HG03439 (cell line): Measurements from ENCODE around the gene NCS1.

ENCODE experiments used
- ATAC-seq: cut with Tn5 transposase; IDR thresholded peaks from one replicate; pipeline ENCODE4 v1.9.1; 2021; ENCODE audit warnings: mild to moderate bottlenecking, moderate library complexity; ENCODE audit not compliant: unreplicated experiment

NCS1 gene

GRCh38 chr9:130211548-130212226, 39.5 kb downstream of the NCS1 start:
- ATAC-seq, result no peak

DNA sequence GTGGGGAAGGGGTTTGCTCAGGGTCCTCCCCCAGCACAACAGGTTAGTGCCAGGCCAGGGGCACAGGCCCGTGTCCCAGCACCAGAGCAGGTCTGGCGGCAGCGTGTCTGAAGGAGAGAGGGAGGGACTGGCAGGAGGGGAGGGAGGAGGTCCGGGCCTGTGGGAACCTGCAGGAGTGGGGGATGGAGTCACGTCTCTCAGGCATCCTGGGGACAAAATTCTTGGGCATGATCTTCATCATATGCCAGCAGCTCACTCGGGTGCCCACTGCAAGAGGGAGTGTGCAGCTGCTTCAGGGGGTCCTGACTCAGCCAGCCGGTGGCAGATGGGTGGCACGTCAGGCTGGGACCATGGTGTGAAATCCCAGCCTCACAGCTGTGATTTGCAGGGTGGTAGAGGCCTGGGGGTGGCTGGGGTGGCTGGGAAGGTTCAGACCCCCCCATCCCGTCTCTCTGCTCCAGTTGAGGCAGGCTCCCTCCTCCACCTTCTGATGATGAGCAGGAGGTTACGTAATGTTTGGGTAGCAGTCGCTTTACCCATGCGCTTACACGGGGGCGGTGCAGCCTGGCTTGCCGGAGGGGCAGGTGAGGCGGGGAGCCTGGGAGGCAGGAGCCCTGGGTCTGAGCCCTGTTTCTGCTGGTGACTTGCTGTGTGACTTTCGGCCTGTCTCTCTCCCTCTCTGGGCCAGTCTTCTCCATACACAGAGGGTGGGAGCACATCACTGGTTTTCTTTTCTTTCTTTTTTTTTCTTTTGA, 40.5 kb downstream of the NCS1 start:
- ATAC-seq, result no peak

GRCh38 chr9:130213911-130214761, 41.9 kb downstream of the NCS1 start:
- ATAC-seq, result no peak

- no peak for ATAC-seq
These were observed 42.7 kb downstream of the NCS1 start for GRCh38 chr9:130214776-130215340.

- no peak for ATAC-seq
These were observed 43.3 kb downstream of the NCS1 start for GRCh38 chr9:130215341-130216119.

GRCh38 chr9:130217838-130218237, 45.6 kb downstream of the NCS1 start:
- ATAC-seq, result no peak

GRCh38 chr9:130219661-130220096, 47.5 kb downstream of the NCS1 start:
- no peak for ATAC-seq

GRCh38 chr9:130220352-130220751, 48.1 kb downstream of the NCS1 start:
- no peak for ATAC-seq

GRCh38 chr9:130222833-130223232, 50.6 kb downstream of the NCS1 start:
- no peak for ATAC-seq

- ATAC-seq, result no peak
These were observed 52.9 kb downstream of the NCS1 start for GRCh38 chr9:130225071-130225470.

DNA sequence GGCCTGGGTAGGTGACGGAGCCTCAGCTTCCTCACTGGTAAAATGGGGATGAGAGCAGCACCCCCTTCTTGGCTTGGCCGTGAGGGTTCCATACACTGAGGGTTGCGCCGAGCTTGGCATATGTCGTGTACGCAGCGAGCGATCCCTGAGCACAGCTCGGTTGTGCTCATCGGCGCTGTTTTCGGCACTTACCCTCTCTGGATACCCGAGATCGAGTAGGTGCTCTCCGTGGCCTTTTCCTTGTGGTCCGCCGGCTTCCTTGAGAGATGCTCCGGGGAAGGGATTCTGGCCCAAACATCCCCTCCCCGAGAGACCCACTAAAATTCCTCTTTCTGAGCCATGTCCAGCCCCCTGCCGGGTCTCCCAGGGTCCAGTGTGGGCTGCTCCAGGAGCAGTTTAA, 53.4 kb downstream of the NCS1 start:
- no peak for ATAC-seq

- no peak for ATAC-seq
These were observed 53.9 kb downstream of the NCS1 start for GRCh38 chr9:130226112-130226511.

DNA sequence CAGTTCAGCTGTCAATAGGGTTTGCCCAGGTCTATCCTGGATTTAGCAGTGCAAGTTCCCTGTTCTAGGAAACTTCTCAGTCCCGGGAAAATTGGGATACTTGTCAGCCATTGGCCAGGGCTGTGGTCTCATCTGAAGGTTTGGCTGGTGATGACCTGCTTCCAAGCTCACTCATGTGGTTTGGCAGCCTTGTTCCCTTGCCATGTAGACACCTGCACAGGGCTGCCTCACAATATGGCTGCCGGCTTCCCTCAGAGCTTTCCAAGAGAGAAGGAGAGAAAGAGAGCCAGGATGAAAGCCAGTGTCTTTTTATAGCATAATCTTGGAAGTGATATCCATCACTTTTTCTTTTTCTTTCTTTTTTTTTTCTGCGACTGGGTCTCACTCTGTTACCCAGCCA, 55.6 kb downstream of the NCS1 start:
- ATAC-seq, result no peak

- ATAC-seq, result no peak
These were observed 57.6 kb downstream of the NCS1 start for GRCh38 chr9:130229759-130230158.

DNA sequence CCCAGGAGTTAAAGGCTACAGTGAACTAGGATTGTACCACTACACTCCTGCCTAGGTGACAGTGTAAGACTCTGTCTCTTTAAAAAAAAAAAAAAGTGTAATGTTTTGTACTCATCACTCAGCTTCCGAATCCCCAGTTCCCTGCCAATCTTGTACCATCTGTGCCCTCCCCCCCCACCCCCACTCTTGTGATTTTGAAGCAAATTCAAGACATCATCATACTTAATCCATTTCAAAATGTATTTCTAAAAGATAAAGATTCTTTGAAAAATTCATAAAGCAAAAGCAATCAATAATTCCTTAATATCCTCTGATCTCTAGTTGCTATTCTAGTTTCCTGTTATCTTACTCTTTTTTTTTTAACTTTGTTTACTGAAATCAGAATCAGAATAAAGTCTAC, 58.4 kb downstream of the NCS1 start:
- no peak for ATAC-seq

DNA sequence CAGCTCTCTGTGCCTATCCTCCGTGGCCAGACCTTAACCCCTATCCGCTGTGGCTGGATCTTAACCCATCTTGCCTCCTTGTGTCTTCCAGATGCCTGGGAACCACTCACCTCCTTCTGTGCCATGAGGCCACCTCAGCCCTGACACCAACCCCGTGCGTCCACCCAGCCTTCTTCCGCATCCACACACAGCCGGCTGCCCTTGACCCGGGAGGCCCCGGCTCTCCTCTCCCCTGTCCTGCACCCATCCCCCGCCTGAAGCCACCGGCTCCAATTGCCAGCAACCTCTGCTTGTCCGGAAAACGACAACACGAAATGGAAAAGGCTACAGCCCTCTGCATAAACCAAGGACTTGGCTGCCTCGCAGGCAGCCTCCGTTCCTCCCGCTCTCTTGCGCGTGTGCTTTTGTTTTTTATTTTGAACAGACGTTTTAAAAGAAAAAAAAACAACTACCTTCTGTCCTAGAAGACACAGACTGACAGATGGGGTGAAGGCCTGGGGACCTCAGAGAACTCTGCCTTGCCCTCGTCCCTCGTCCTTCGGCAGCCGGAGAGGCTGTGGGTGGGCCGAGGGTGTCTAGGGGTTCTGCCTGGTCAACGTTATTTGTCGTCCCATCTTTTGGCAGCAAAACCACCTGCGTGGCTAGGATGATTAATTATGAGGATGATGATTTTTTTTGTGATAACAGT, 60.8 kb downstream of the NCS1 start:
- no peak for ATAC-seq

- ATAC-seq, result no peak
These were observed 61.4 kb downstream of the NCS1 start for GRCh38 chr9:130233587-130233945.

GRCh38 chr9:130234340-130235260, 62.4 kb downstream of the NCS1 start:
- no peak for ATAC-seq
